ENCODE measurements around the gene CYGB. TPM values are rescaled to one million over a fixed set of nuclear protein-coding genes. Genes with fewer than 3 reads are reported as not detected.
A peak's percentile ranks its signal among the peaks of the same experiment; 100 is the strongest.
"Not testable (repeated sequence)": the region's sequence is repeated elsewhere in the genome, so short reads cannot be mapped to it uniquely, and the experiment has no call there.

Gene CYGB
- total RNA-seq, 3 donors from 2014 or later: 5.9 to 37.4 (median 27.2) TPM

DNA sequence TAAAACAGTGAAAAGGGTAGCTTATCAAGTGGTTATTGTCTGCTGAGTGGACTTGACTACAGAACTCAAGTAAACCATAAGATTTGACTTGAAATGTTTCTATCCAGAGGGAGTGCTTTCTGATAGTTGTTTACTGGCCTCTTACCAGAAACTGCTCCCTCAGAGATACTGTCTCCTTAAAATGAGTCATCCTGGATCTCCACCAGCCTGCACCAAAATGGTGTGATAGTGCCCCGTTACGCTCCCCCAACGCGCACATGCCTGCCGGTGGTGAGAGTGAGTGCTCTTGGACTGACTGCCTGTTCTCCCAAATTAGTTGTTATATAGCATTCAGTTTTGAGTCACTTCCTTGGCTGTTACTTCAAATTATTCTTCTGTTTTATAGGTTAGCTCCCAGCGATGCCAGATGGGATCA is 25.2 kb upstream of the CYGB start:
- intact Hi-C loops (cut with DNase I; ENCODE audit: low total_unique reads): no loop called here
- peak overlapping the region in 1 of 3 donors; percentile 22 for H3K4me3 ChIP-seq
- H3K4me1 ChIP-seq: peaks cover 4 to 36% of the 10 kb centered on the region in 2 donors
- DNase-seq (ENCODE audit: low spot score in 2 of 2): no peak
- TF ChIP-seq POLR2AphosphoS5 (IDR thresholded peaks at IDR 0.05) (no peak), CTCF (IDR thresholded peaks at IDR 0.05) (no peak), POLR2A (IDR thresholded peaks at IDR 0.05) (no peak)
- no peaks in the 10 kb centered on the region for H3K9me3 ChIP-seq
- H3K27me3 ChIP-seq: no peaks in the 10 kb centered on the region
- H3K36me3 ChIP-seq: no peaks in the 10 kb centered on the region
- H3K27ac ChIP-seq: peak overlapping the region; percentile 33 to 69

GRCh38 chr17:76561799-76562268 is 24.3 kb upstream of the CYGB start:
- DNase-seq (ENCODE audit: low spot score in 2 of 2): no peak
- Histone ChIP-seq H3K4me1 (peaks cover 4 to 36% of the 10 kb centered on the region in 2 donors), H3K27me3 (no peaks in the 10 kb centered on the region), H3K4me3 (peak overlapping the region in 1 of 3 donors; percentile 47), H3K9me3 (no peaks in the 10 kb centered on the region), H3K27ac (peak overlapping the region; percentile 46 to 64), H3K36me3 (no peaks in the 10 kb centered on the region)
- intact Hi-C loops (cut with DNase I; ENCODE audit: low total_unique reads): no loop called here
- TF ChIP-seq POLR2AphosphoS5 (IDR thresholded peaks at IDR 0.05) (no peak), POLR2A (IDR thresholded peaks at IDR 0.05) (no peak), CTCF (IDR thresholded peaks at IDR 0.05) (no peak)

- Histone ChIP-seq H3K9me3 (no peaks in the 10 kb centered on the region), H3K27ac (peak overlapping the region; percentile 41 to 48), H3K4me3 (peak overlapping the region in 1 of 3 donors; percentile 47), H3K27me3 (no peaks in the 10 kb centered on the region), H3K4me1 (peaks cover 4 to 36% of the 10 kb centered on the region in 2 donors), H3K36me3 (no peaks in the 10 kb centered on the region)
- TF ChIP-seq POLR2A (IDR thresholded peaks at IDR 0.05) (no peak), POLR2AphosphoS5 (IDR thresholded peaks at IDR 0.05) (no peak), CTCF (IDR thresholded peaks at IDR 0.05) (no peak)
- no peak for DNase-seq (ENCODE audit: low spot score in 2 of 2)
- intact Hi-C loops (cut with DNase I; ENCODE audit: low total_unique reads): no loop called here
Observed at GRCh38 chr17:76561332-76561731, 23.8 kb upstream of the CYGB start.

- peak overlapping the region; percentile 23 to 41 for H3K27ac ChIP-seq
- no peaks in the 10 kb centered on the region for H3K36me3 ChIP-seq
- peaks cover 4 to 36% of the 10 kb centered on the region in 2 donors for H3K4me1 ChIP-seq
- intact Hi-C loops (cut with DNase I; ENCODE audit: low total_unique reads): no loop called here
- H3K27me3 ChIP-seq: no peaks in the 10 kb centered on the region
- peak overlapping the region in 1 of 3 donors; percentile 19 for H3K4me3 ChIP-seq
- H3K9me3 ChIP-seq: no peaks in the 10 kb centered on the region
- TF ChIP-seq POLR2A (IDR thresholded peaks at IDR 0.05) (no peak), POLR2AphosphoS5 (IDR thresholded peaks at IDR 0.05) (no peak), CTCF (IDR thresholded peaks at IDR 0.05) (no peak)
- DNase-seq (ENCODE audit: low spot score in 2 of 2): no peak
Observed at GRCh38 chr17:76560877-76561221, 23.3 kb upstream of the CYGB start.

DNA sequence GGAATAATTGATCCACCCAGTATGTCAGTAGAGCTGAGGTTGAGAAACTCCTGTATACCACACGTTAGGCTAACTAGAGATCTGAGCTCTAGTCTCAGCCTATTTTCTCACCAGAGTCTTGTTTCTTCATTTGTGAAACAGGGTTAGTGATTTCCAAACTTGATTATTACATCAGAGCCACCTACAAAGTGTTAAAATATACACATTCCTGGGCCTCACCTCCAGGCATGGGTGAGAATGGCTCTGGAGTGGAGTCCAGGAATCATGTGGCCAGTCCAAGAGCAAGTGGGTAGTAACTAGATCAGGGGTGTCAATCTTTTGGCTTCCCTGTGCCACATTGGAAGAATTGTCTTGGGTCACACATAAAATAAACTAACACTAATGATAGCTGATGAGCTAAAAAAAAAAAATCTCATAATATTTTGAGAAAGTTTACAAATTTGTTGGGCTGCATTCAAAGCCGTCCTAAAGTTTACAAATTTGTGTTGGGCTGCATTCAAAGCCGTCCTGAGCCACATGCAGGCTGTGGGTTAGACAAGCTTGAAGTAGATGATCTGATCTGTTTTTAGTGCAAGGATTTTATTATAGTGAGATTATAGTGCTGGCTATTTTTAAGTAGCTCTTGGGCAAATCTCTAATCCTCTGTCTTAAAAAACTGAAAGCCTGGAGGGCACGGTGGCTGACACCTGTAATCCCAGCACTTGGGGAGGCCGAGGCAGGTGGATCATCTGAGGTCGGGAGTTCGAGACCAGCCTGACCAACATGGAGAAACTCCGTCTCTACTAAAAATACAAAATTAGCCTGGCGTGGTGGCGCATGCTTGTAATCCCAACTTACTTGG is 22.7 kb upstream of the CYGB start:
- H3K9me3 ChIP-seq: no peaks in the 10 kb centered on the region
- peak overlapping the region; percentile 29 to 97 for H3K27ac ChIP-seq
- H3K27me3 ChIP-seq: no peaks in the 10 kb centered on the region
- intact Hi-C loops (cut with DNase I; ENCODE audit: low total_unique reads): no loop called here
- no peaks in the 10 kb centered on the region for H3K36me3 ChIP-seq
- DNase-seq (ENCODE audit: low spot score in 2 of 2): no peak
- peak overlapping the region in 1 of 3 donors; percentile 75 for H3K4me3 ChIP-seq
- peaks cover 4 to 40% of the 10 kb centered on the region in 2 donors for H3K4me1 ChIP-seq
- no peak for TF ChIP-seq POLR2AphosphoS5 (IDR thresholded peaks at IDR 0.05)
- TF ChIP-seq POLR2A (IDR thresholded peaks at IDR 0.05): no peak
- no peak for TF ChIP-seq CTCF (IDR thresholded peaks at IDR 0.05)

DNA sequence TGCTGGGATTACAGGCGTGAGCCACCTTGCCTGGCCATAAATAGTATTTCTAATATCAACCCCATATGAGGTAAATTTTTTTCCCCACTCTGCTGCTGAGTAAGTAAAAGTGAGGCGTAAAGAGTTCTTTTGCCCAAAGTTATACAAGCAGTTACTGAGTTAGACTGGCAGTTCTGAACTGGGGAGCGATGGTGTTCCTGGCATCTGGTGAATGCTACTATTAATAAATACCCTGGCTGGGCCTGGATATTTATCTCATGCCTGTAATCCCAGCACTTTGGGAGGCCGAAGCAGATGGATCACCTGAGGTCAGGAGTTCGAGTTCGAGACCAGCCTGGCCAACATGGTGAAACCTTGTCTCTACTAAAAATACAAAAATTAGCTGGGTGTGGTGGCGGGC is 22.0 kb upstream of the CYGB start:
- Histone ChIP-seq H3K27ac (peak overlapping the region; percentile 8 to 97), H3K4me1 (peaks cover 4 to 40% of the 10 kb centered on the region in 2 donors), H3K4me3 (peak overlapping the region in 1 of 3 donors; percentile 75)
- H3K36me3 ChIP-seq; H3K9me3 ChIP-seq; intact Hi-C loops (cut with DNase I; ENCODE audit: low total_unique reads); DNase-seq (ENCODE audit: low spot score in 2 of 2); H3K27me3 ChIP-seq: not testable (repeated sequence)
